ENCODE results near the gene PLEKHG3.
"Not testable (repeated sequence)": the region's sequence is repeated elsewhere in the genome, so short reads cannot be mapped to it uniquely, and the experiment has no call there.

The PLEKHG3 gene

GRCh38 chr14:64689289-64689688, 14.9 kb upstream of the PLEKHG3 start:
- no peak for TF ChIP-seq CTCF (IDR thresholded peaks at IDR 0.05)
- Mint-ChIP-seq H3K36me3 (ENCODE audit: low read depth) (no peaks in the 10 kb centered on the region), H3K27ac (no peak overlapping the region), H3K4me3 (no peak overlapping the region), H3K27me3 (ENCODE audit: low read depth, poor library complexity) (peaks cover 15% of the 10 kb centered on the region), H3K4me1 (peaks cover 27% of the 10 kb centered on the region), H3K9me3 (no peaks in the 10 kb centered on the region)
- DNase-seq: no peak

GRCh38 chr14:64690607-64691006, 13.6 kb upstream of the PLEKHG3 start:
- H3K4me3 Mint-ChIP-seq; DNase-seq; H3K36me3 Mint-ChIP-seq (ENCODE audit: low read depth); H3K27ac Mint-ChIP-seq; H3K9me3 Mint-ChIP-seq: not testable (repeated sequence)
- peaks cover 17% of the 10 kb centered on the region for H3K4me1 Mint-ChIP-seq
- peaks cover 15% of the 10 kb centered on the region for H3K27me3 Mint-ChIP-seq (ENCODE audit: low read depth, poor library complexity)

- H3K27me3 Mint-ChIP-seq (ENCODE audit: low read depth, poor library complexity): peaks cover 15% of the 10 kb centered on the region
- H3K27ac Mint-ChIP-seq: no peak overlapping the region
- H3K36me3 Mint-ChIP-seq (ENCODE audit: low read depth): no peaks in the 10 kb centered on the region
- DNase-seq: no peak
- H3K9me3 Mint-ChIP-seq: no peaks in the 10 kb centered on the region
- peaks cover 17% of the 10 kb centered on the region for H3K4me1 Mint-ChIP-seq
- no peak for TF ChIP-seq CTCF (IDR thresholded peaks at IDR 0.05)
- H3K4me3 Mint-ChIP-seq: no peak overlapping the region
These were observed 12.8 kb upstream of the PLEKHG3 start for GRCh38 chr14:64691376-64691775.

GRCh38 chr14:64692189-64692985, 11.8 kb upstream of the PLEKHG3 start:
- Mint-ChIP-seq H3K9me3 (no peaks in the 10 kb centered on the region), H3K4me1 (peaks cover 23% of the 10 kb centered on the region), H3K4me3 (no peak overlapping the region), H3K27me3 (ENCODE audit: low read depth, poor library complexity) (peaks cover 15% of the 10 kb centered on the region), H3K27ac (no peak overlapping the region), H3K36me3 (ENCODE audit: low read depth) (no peaks in the 10 kb centered on the region)
- no peak for DNase-seq
- no peak for TF ChIP-seq CTCF (IDR thresholded peaks at IDR 0.05)

- no peak for TF ChIP-seq CTCF (IDR thresholded peaks at IDR 0.05)
- no peak for DNase-seq
- peaks cover 19% of the 10 kb centered on the region for H3K27me3 Mint-ChIP-seq (ENCODE audit: low read depth, poor library complexity)
- H3K4me3 Mint-ChIP-seq: no peak overlapping the region
- H3K9me3 Mint-ChIP-seq: no peaks in the 10 kb centered on the region
- H3K36me3 Mint-ChIP-seq (ENCODE audit: low read depth): no peaks in the 10 kb centered on the region
- H3K4me1 Mint-ChIP-seq: peaks cover 31% of the 10 kb centered on the region
- no peak overlapping the region for H3K27ac Mint-ChIP-seq
These were observed 11.0 kb upstream of the PLEKHG3 start for GRCh38 chr14:64692986-64693809.

GRCh38 chr14:64693810-64694165, 10.4 kb upstream of the PLEKHG3 start:
- DNase-seq: no peak
- no peaks in the 10 kb centered on the region for H3K36me3 Mint-ChIP-seq (ENCODE audit: low read depth)
- peaks cover 37% of the 10 kb centered on the region for H3K4me1 Mint-ChIP-seq
- H3K27ac Mint-ChIP-seq: no peak overlapping the region
- H3K27me3 Mint-ChIP-seq (ENCODE audit: low read depth, poor library complexity): peaks cover 15% of the 10 kb centered on the region
- no peak overlapping the region for H3K4me3 Mint-ChIP-seq
- no peaks in the 10 kb centered on the region for H3K9me3 Mint-ChIP-seq
- no peak for TF ChIP-seq CTCF (IDR thresholded peaks at IDR 0.05)
